ENCODE measurements around the gene ENOX2.

Gene ENOX2

GRCh38 chrX:130884627-130885026 lies 18.4 kb downstream of the ENOX2 start:
- no peaks in the 10 kb centered on the region for H3K4me1 ChIP-seq (ENCODE audit: insufficient read depth, low read length, poor library complexity, severe bottlenecking)
- TF ChIP-seq EZH2phosphoT487 (IDR thresholded peaks at IDR 0.05; ENCODE audit: borderline replicate concordance) (no peak), CTCF (conservative IDR thresholded peaks at IDR 0.05; ENCODE audit: low read length) (no peak)
- H3K4me3 ChIP-seq (ENCODE audit: low read length, poor library complexity, severe bottlenecking), result no peak overlapping the region
- H4K20me1 ChIP-seq (ENCODE audit: insufficient read depth, low read length, poor library complexity, severe bottlenecking), result no peaks in the 10 kb centered on the region
- no peak overlapping the region for H2AFZ ChIP-seq (ENCODE audit: low read length)
- H3K27me3 ChIP-seq (ENCODE audit: insufficient read depth, low read length, poor library complexity, severe bottlenecking), result no peaks in the 10 kb centered on the region
- H3F3A ChIP-seq (ENCODE audit: low read depth), result no peaks in the 10 kb centered on the region
- H3K9me2 ChIP-seq (replicated peaks; ENCODE audit: low read depth, low read length), result no peaks in the 10 kb centered on the region
- no peak overlapping the region for H3K9ac ChIP-seq (ENCODE audit: low read depth, low read length, poor library complexity, severe bottlenecking)
- H3K36me3 ChIP-seq (ENCODE audit: insufficient read depth, low read length), result no peaks in the 10 kb centered on the region
- H3K79me2 ChIP-seq (ENCODE audit: insufficient read depth, low read length), result no peaks in the 10 kb centered on the region
- no peaks in the 10 kb centered on the region for H3K9me3 ChIP-seq (ENCODE audit: insufficient read depth, low read depth, low read length)
- no peak overlapping the region for H3K4me2 ChIP-seq (ENCODE audit: low read depth, low read length, poor library complexity, severe bottlenecking)

- Histone ChIP-seq H3K9me2 (replicated peaks; ENCODE audit: low read depth, low read length) (no peaks in the 10 kb centered on the region), H3K4me3 (ENCODE audit: low read length, poor library complexity, severe bottlenecking) (no peak overlapping the region), H3K36me3 (ENCODE audit: insufficient read depth, low read length) (no peaks in the 10 kb centered on the region), H2AFZ (ENCODE audit: low read length) (no peak overlapping the region), H3K4me2 (ENCODE audit: low read depth, low read length, poor library complexity, severe bottlenecking) (no peak overlapping the region), H3K9me3 (ENCODE audit: insufficient read depth, low read depth, low read length) (no peaks in the 10 kb centered on the region), H3K9ac (ENCODE audit: low read depth, low read length, poor library complexity, severe bottlenecking) (no peak overlapping the region), H3K27me3 (ENCODE audit: insufficient read depth, low read length, poor library complexity, severe bottlenecking) (no peaks in the 10 kb centered on the region), H3K79me2 (ENCODE audit: insufficient read depth, low read length) (no peaks in the 10 kb centered on the region), H4K20me1 (ENCODE audit: insufficient read depth, low read length, poor library complexity, severe bottlenecking) (no peaks in the 10 kb centered on the region), H3F3A (ENCODE audit: low read depth) (no peaks in the 10 kb centered on the region), H3K4me1 (ENCODE audit: insufficient read depth, low read length, poor library complexity, severe bottlenecking) (no peaks in the 10 kb centered on the region)
- TF ChIP-seq CTCF (conservative IDR thresholded peaks at IDR 0.05; ENCODE audit: low read length) (no peak), EZH2phosphoT487 (IDR thresholded peaks at IDR 0.05; ENCODE audit: borderline replicate concordance) (no peak)
Observed at GRCh38 chrX:130879869-130880268, 23.1 kb downstream of the ENOX2 start.

- H3K79me2 ChIP-seq (ENCODE audit: insufficient read depth, low read length), result no peaks in the 10 kb centered on the region
- H3K4me2 ChIP-seq (ENCODE audit: low read depth, low read length, poor library complexity, severe bottlenecking), result no peak overlapping the region
- no peaks in the 10 kb centered on the region for H3K9me2 ChIP-seq (replicated peaks; ENCODE audit: low read depth, low read length)
- H3K36me3 ChIP-seq (ENCODE audit: insufficient read depth, low read length), result no peaks in the 10 kb centered on the region
- H3K4me1 ChIP-seq (ENCODE audit: insufficient read depth, low read length, poor library complexity, severe bottlenecking), result no peaks in the 10 kb centered on the region
- H2AFZ ChIP-seq (ENCODE audit: low read length), result no peak overlapping the region
- no peaks in the 10 kb centered on the region for H3K27me3 ChIP-seq (ENCODE audit: insufficient read depth, low read length, poor library complexity, severe bottlenecking)
- no peak for TF ChIP-seq EZH2phosphoT487 (IDR thresholded peaks at IDR 0.05; ENCODE audit: borderline replicate concordance)
- no peak for TF ChIP-seq CTCF (conservative IDR thresholded peaks at IDR 0.05; ENCODE audit: low read length)
- no peaks in the 10 kb centered on the region for H3F3A ChIP-seq (ENCODE audit: low read depth)
- H3K9ac ChIP-seq (ENCODE audit: low read depth, low read length, poor library complexity, severe bottlenecking), result no peak overlapping the region
- no peaks in the 10 kb centered on the region for H4K20me1 ChIP-seq (ENCODE audit: insufficient read depth, low read length, poor library complexity, severe bottlenecking)
- no peak overlapping the region for H3K4me3 ChIP-seq (ENCODE audit: low read length, poor library complexity, severe bottlenecking)
- no peaks in the 10 kb centered on the region for H3K9me3 ChIP-seq (ENCODE audit: insufficient read depth, low read depth, low read length)
Observed at GRCh38 chrX:130878350-130879341, 24.4 kb downstream of the ENOX2 start.
